Neural progenitor cell (in vitro differentiated cells): ENCODE data around the gene TUBGCP4. TPM values are rescaled to one million over a fixed set of nuclear protein-coding genes. Genes with fewer than 3 reads are reported as not detected.
A peak's percentile ranks its signal among the peaks of the same experiment; 100 is the strongest.

Experiments
- DNase-seq: peaks from one replicate; pipeline ENCODE4 v3.0.0-alpha.2; 2016; ENCODE audit warnings: low spot score
- H2AFZ ChIP-seq: fragments of 200-600 bp; sonication (generic); replicated peaks from 2 replicates; pipeline ENCODE4 v1.6.1; 2016; ENCODE audit warnings: antibody characterized with exemption
- H3F3A ChIP-seq: fragments of 200-600 bp; sonication (generic); 2 replicates; pipeline ENCODE4 v1.6.1; 2016; ENCODE audit warnings: antibody characterized with exemption, low read depth
- H3K27ac ChIP-seq: fragments of 200-600 bp; sonication (generic); 2 replicates; pipeline ENCODE4 v1.5.1; 2016; ENCODE audit warnings: mild to moderate bottlenecking
- H3K27me3 ChIP-seq: fragments of 200-600 bp; sonication (generic); 2 replicates; pipeline ENCODE4 v1.6.1; 2016; ENCODE audit warnings: mild to moderate bottlenecking, moderate library complexity
- H3K36me3 ChIP-seq: fragments of 200-600 bp; sonication (generic); 2 replicates; pipeline ENCODE4 v1.5.1; 2016
- H3K4me1 ChIP-seq: fragments of 200-600 bp; sonication (generic); 2 replicates; pipeline ENCODE4 v1.6.1; 2016; ENCODE audit warnings: mixed run types
- H3K4me2 ChIP-seq: fragments of 200-600 bp; sonication (generic); 2 replicates; pipeline ENCODE4 v1.6.1; 2016
- H3K4me3 ChIP-seq: fragments of 200-600 bp; sonication (generic); 2 replicates; pipeline ENCODE4 v1.5.1; 2016
- H3K79me2 ChIP-seq: fragments of 200-600 bp; sonication (generic); 2 replicates; pipeline ENCODE4 v1.6.1; 2016; ENCODE audit warnings: low read depth
- H3K9ac ChIP-seq: fragments of 200-600 bp; sonication (generic); 2 replicates; pipeline ENCODE4 v1.6.1; 2016
- H3K9me3 ChIP-seq: fragments of 200-600 bp; sonication (generic); 2 replicates; pipeline ENCODE4 v1.5.1; 2016; ENCODE audit warnings: low read depth
- H4K20me1 ChIP-seq: fragments of 200-600 bp; sonication (generic); 2 replicates; pipeline ENCODE4 v1.6.1; 2016; ENCODE audit warnings: low read depth
- H3K27ac Mint-ChIP-seq: 3 replicates; pipeline ENCODE4 v1.8.0; 2021; ENCODE audit warnings: mixed read lengths
- H3K27me3 Mint-ChIP-seq: 2 replicates; pipeline ENCODE4 v1.8.0; 2022; ENCODE audit warnings: low read depth, mild to moderate bottlenecking, inconsistent platforms, moderate library complexity, mixed read lengths; ENCODE audit not compliant: insufficient read depth
- H3K36me3 Mint-ChIP-seq: 3 replicates; pipeline ENCODE4 v1.8.0; 2021; ENCODE audit warnings: mixed read lengths
- H3K4me1 Mint-ChIP-seq: 3 replicates; pipeline ENCODE4 v1.8.0; 2021; ENCODE audit warnings: mixed read lengths
- H3K4me3 Mint-ChIP-seq: 3 replicates; pipeline ENCODE4 v1.8.0; 2021; ENCODE audit warnings: mild to moderate bottlenecking, moderate library complexity, mixed read lengths
- H3K9me3 Mint-ChIP-seq: 3 replicates; pipeline ENCODE4 v1.8.0; 2020; ENCODE audit warnings: mixed read lengths
- EZH2 ChIP-seq: fragments of 200-600 bp; sonication (generic); IDR thresholded peaks from 2 replicates; pipeline ENCODE4 v1.6.1; 2017; ENCODE audit warnings: antibody characterized with exemption, mild to moderate bottlenecking, moderate library complexity
- EZH2phosphoT487 ChIP-seq: fragments of 200-600 bp; sonication (generic); IDR thresholded peaks from 2 replicates; pipeline ENCODE4 v1.6.1; 2017; ENCODE audit warnings: antibody characterized with exemption
- total RNA-seq: library from RNA; depleted of rRNA; stranded (reverse); fragments of >200 nt; gene quantifications from 2 replicates; pipeline ENCODE4 v1.2.3, GENCODE V29; 2015; ENCODE audit warnings: low replicate concordance
- TF ChIP-seq, protein P1 (sequence below): fragments of 200-600 bp; sonication (generic); IDR thresholded peaks from 2 replicates; pipeline ENCODE4 v1.5.1; 2017; ENCODE audit warnings: antibody characterized with exemption, mild to moderate bottlenecking

The TUBGCP4 gene
- total RNA-seq, 1 donor from 2014 or later, result 14.1 TPM

DNA sequence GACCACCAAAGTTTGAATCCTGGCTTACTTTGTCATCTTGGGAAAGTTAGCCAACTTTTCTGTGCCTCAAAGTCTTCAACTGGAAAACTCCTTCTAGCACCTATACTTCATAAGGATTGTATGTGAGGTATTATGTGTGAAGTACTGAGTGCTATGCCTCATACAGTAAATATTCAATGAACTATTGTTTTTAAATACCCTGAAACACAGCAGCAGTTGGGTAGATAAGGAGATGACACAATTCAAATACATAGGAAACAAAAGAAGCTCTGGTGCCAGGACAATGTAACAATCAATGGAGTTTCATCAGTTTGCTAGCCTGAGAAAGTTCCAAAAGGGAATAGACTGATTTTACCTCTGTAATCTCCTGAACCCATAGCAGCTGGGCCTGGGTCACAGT, 43.3 kb downstream of the TUBGCP4 start:
- Histone ChIP-seq H3K27me3 (no peaks in the 10 kb centered on the region), H3K9me3 (no peaks in the 10 kb centered on the region), H3K36me3 (peaks cover 20% of the 10 kb centered on the region), H3F3A (no peaks in the 10 kb centered on the region), H3K4me1 (no peaks in the 10 kb centered on the region), H3K9ac (no peak overlapping the region), H2AFZ (no peak overlapping the region), H3K27ac (no peak overlapping the region), H4K20me1 (peaks cover 7% of the 10 kb centered on the region), H3K4me2 (no peak overlapping the region), H3K4me3 (no peak overlapping the region), H3K79me2 (no peaks in the 10 kb centered on the region)
- H3K27me3 Mint-ChIP-seq, result no peaks in the 10 kb centered on the region
- no peaks in the 10 kb centered on the region for H3K4me1 Mint-ChIP-seq
- peaks cover 57% of the 10 kb centered on the region for H3K36me3 Mint-ChIP-seq
- no peak overlapping the region for H3K4me3 Mint-ChIP-seq
- H3K27ac Mint-ChIP-seq, result no peak overlapping the region
- H3K9me3 Mint-ChIP-seq, result no peaks in the 10 kb centered on the region
- DNase-seq, result no peak
- no peak for TF ChIP-seq EZH2
- no peak for TF ChIP-seq EZH2phosphoT487
- TF ChIP-seq, protein P1, sequence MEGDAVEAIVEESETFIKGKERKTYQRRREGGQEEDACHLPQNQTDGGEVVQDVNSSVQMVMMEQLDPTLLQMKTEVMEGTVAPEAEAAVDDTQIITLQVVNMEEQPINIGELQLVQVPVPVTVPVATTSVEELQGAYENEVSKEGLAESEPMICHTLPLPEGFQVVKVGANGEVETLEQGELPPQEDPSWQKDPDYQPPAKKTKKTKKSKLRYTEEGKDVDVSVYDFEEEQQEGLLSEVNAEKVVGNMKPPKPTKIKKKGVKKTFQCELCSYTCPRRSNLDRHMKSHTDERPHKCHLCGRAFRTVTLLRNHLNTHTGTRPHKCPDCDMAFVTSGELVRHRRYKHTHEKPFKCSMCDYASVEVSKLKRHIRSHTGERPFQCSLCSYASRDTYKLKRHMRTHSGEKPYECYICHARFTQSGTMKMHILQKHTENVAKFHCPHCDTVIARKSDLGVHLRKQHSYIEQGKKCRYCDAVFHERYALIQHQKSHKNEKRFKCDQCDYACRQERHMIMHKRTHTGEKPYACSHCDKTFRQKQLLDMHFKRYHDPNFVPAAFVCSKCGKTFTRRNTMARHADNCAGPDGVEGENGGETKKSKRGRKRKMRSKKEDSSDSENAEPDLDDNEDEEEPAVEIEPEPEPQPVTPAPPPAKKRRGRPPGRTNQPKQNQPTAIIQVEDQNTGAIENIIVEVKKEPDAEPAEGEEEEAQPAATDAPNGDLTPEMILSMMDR, result no peak

GRCh38 chr15:43420435-43420834, 49.5 kb downstream of the TUBGCP4 start:
- TF ChIP-seq, protein P1, result no peak
- TF ChIP-seq EZH2 (no peak), EZH2phosphoT487 (no peak)
- H3K79me2 ChIP-seq, result no peaks in the 10 kb centered on the region
- no peak overlapping the region for H3K27ac Mint-ChIP-seq
- H3K36me3 ChIP-seq, result peaks cover 14% of the 10 kb centered on the region
- H3K27me3 Mint-ChIP-seq, result no peaks in the 10 kb centered on the region
- no peak overlapping the region for H2AFZ ChIP-seq
- H4K20me1 ChIP-seq, result peaks cover 8% of the 10 kb centered on the region
- no peaks in the 10 kb centered on the region for H3K9me3 Mint-ChIP-seq
- H3K27me3 ChIP-seq, result no peaks in the 10 kb centered on the region
- H3F3A ChIP-seq, result no peaks in the 10 kb centered on the region
- no peak overlapping the region for H3K27ac ChIP-seq
- no peak overlapping the region for H3K4me3 ChIP-seq
- H3K36me3 Mint-ChIP-seq, result peaks cover 51% of the 10 kb centered on the region
- DNase-seq, result no peak
- H3K4me3 Mint-ChIP-seq, result no peak overlapping the region
- H3K9ac ChIP-seq, result no peak overlapping the region
- no peaks in the 10 kb centered on the region for H3K4me1 Mint-ChIP-seq
- H3K4me1 ChIP-seq, result no peaks in the 10 kb centered on the region
- no peak overlapping the region for H3K4me2 ChIP-seq
- no peaks in the 10 kb centered on the region for H3K9me3 ChIP-seq

GRCh38 chr15:43420876-43421275, 50.0 kb downstream of the TUBGCP4 start:
- peaks cover 14% of the 10 kb centered on the region for H3K36me3 ChIP-seq
- H3F3A ChIP-seq, result no peaks in the 10 kb centered on the region

More at GRCh38 chr15:43420876-43421275, 50.0 kb downstream of the TUBGCP4 start:
- Mint-ChIP-seq H3K36me3 (peaks cover 47% of the 10 kb centered on the region), H3K27ac (peak overlapping the region; percentile 37), H3K4me3 (no peak overlapping the region), H3K9me3 (no peaks in the 10 kb centered on the region), H3K27me3 (no peaks in the 10 kb centered on the region), H3K4me1 (no peaks in the 10 kb centered on the region)
- Histone ChIP-seq H3K27ac (no peak overlapping the region), H4K20me1 (peaks cover 8% of the 10 kb centered on the region), H2AFZ (no peak overlapping the region), H3K4me3 (no peak overlapping the region), H3K4me2 (no peak overlapping the region), H3K27me3 (no peaks in the 10 kb centered on the region), H3K79me2 (no peaks in the 10 kb centered on the region), H3K4me1 (no peaks in the 10 kb centered on the region), H3K9me3 (no peaks in the 10 kb centered on the region), H3K9ac (no peak overlapping the region)
- TF ChIP-seq EZH2phosphoT487 (no peak), EZH2 (no peak)
- TF ChIP-seq, protein P1, result no peak
- DNase-seq, result no peak
